Smooth muscle cell of the umbilical artery (primary cell): ENCODE measurements around the gene CSTPP1. TPM values are rescaled to one million over a fixed set of nuclear protein-coding genes. Genes with fewer than 3 reads are reported as not detected.

Source experiments
- total RNA-seq: library from RNA; depleted of rRNA; stranded (reverse); fragments of >200 nt; gene quantifications from 2 replicates; pipeline ENCODE4 v1.2.3, GENCODE V29; 2014

CSTPP1 gene, protein sequence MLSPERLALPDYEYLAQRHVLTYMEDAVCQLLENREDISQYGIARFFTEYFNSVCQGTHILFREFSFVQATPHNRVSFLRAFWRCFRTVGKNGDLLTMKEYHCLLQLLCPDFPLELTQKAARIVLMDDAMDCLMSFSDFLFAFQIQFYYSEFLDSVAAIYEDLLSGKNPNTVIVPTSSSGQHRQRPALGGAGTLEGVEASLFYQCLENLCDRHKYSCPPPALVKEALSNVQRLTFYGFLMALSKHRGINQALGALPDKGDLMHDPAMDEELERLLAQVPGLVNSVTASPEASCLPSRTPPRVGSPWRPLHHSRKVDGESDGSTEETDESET
- 14.3 and 21.1 TPM in 2 replicates for total RNA-seq

DNA sequence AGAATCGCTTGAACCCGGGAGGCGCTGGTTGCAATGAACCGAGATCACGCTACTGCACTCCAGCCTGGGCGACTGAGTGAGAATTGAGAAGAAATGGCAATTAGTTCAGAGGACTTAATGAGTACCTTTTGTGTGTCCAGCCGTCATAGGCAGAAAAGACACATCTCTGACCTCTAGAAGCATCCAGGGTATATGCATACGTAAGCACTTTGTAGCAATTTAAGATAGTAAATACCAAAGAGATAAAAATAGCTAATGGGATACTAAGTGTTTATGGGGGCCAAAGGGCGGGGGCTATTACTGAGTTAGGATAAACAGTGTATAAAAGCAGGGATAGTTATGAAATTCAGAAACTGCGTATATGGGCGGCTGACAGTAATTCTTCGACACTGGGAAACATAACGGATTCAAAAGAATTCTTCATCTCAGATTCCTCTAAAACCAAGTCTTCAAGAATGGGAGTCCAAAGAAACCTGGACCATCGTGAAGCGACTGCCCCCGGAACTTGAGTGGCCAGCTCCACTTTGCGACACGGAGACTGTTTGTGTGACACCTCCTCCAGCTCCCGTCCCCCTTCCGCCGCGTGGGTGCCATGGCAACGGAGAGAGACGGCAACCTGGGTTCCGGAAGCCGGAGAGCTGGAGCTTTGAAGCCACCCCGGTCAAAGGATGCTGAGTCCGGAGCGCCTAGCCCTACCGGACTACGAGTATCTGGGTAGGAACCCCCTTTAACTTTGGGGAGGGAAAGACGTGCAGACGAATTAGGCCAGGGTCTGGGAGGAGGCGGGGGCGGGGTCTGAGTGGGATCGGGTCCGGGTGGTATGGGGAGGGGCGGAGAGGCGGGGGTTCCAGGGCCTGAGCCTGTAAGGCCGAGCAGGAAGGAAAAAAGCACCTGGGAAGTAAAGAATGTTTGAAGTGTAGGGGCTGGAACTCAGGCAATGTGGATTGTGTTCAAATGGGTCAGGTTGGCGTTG is at the start of gene CSTPP1:
TSS of gene CSTPP1 (plus strand) at position 624 of the 973 bp plus-strand sequence. CDS start at position 669, 45 bp downstream.

DNA sequence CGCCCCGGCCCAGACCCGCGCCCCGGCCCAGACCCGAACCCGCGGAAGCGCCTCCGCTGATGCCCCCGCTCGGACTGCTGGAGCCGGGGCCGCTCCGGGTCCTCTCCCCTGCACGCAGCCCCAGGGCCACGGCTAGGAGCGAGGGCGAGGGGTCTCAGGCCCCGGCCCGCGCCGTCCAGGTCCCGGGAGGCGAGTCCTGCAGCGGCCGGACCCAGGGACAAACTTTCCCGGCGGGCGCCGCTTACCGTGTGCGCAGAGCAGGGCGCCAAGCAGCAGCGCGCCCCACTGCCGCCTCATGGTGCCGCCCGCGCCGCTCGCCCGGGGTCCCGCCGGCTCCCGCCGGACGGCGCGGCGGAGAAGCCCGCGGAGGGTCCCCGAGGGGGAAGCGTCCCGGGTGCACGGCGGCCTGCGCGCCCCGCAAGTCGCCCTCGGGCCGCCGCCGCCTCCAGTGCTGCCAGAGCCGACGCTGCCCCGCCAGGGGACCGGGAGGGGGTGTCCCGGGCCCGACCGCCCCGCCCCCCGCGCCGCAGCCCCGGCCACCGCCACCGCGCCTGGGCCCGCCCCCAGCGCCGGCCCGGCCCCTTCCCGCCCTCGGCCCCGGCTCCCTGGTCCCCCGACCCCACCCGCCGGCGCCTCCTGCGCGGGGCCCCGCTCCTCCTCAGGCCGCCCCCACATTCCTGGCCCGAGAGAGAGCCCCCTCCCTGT is 18.3 kb upstream of the CSTPP1 start, which contains the start of gene LRP4:
TSS of gene LRP4 (minus strand) at position 468 of the 705 bp plus-strand sequence. CDS start at position 297, 171 bp downstream.

DNA sequence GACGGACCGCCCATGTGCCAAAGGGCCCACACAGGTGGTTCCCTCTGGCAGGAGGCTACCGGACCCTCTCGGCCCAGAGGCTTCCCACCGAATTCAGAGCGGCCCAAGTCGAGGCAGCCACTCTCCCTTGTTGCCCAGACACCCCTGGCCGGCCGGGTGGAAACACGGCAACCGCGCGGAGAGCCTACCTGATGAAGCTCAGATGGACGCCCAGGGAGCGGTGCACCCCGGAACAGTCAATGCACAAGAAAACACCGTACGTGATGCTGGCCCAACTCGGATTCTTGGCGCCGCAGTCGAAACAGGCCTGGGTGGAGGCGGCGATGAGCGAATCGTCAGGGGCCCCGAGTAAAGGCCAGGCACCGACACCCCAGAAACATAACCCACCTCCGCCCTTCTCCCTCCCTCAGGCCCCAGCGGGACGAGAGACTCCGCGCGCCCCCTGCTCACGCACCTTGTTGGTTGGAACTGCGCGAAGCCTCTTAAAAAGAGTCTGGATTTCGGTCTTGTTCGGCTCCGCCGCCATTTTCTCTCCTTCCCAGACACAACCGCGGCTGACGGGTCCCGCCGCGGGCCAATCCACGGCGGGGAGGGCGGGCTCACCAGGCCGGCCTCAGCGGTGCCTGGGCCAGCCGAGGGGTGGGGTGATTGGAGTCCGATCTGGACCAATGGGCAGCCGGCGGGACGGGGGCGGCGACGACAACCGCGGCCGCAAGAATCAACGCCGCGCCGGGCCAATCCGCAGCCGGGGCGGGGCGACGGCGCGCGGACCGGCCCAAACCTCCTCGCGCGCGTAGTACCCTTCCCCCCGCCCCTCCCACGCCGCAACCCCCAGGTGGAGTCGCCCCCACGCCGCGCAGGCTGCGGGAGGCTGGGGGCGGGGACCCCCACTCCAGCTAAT is 240.0 kb downstream of the CSTPP1 start, which contains the start of gene ARFGAP2:
TSS of gene ARFGAP2 (minus strand) at position 552 of the 901 bp plus-strand sequence. CDS start at position 526, 26 bp downstream.

DNA sequence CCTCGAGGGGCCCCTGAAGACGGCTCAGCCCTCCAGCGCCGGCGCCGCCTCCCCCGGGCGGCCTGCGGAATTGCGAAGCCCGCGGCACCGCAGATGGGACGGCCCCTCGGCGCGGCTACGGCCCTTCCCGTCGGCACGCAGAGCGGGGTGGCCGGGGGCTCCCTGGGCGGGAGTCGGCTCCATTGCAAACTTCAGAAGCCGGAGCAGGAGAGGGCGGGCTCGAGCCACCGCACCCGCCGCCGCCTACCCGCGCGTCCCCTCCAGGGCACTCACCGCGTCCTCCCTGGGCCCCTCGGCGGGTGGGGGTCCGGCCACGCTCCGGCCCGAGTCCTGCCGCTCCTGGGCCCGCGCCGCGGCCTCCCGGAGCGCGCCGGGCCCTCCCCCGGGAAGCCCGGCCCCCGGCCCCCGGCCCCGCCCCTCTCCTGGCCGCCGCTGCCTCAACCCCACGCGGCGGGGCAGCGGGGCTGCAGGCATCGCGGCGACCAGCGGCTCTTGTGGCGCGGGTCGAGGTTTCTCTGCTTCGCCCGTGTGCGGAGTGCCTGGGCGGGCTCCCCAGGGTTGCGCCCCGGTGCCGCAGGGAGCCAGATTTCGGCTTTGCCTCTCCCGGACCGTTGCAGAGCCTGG is 249.6 kb downstream of the CSTPP1 start, which contains the start of gene PACSIN3:
TSS of gene PACSIN3 (minus strand) at position 359 of the 624 bp plus-strand sequence. CDS start 3,707 bp downstream, outside the sequence.

Other genes with a start within 250 kb of the CSTPP1 start
- 45.7 and 85.3 TPM in 2 replicates for gene ARHGAP1, start 236.1 kb upstream of the CSTPP1 start, total RNA-seq
- 9.3 and 10.1 TPM in 2 replicates for gene ZNF408, start 235.7 kb upstream of the CSTPP1 start, total RNA-seq
- gene F2, start 217.5 kb upstream of the CSTPP1 start, total RNA-seq = not detected in 2 replicates
- 55.8 and 109 TPM in 2 replicates for gene CKAP5, start 90.5 kb upstream of the CSTPP1 start, total RNA-seq
- gene LRP4, start 18.2 kb upstream of the CSTPP1 start, total RNA-seq = 8.6 and 12.5 TPM in 2 replicates
- gene ARFGAP2, start 240.1 kb downstream of the CSTPP1 start, total RNA-seq = 103 and 125 TPM in 2 replicates
- gene PACSIN3, start 249.7 kb downstream of the CSTPP1 start, total RNA-seq = 13.4 and 15.7 TPM in 2 replicates